ENCODE data around the gene TRIM24. TPM values are rescaled to one million over a fixed set of nuclear protein-coding genes. Genes with fewer than 3 reads are reported as not detected.
A peak's percentile ranks its signal among the peaks of the same experiment; 100 is the strongest.
"Not testable (repeated sequence)": the region's sequence is repeated elsewhere in the genome, so short reads cannot be mapped to it uniquely, and the experiment has no call there.

The TRIM24 gene
- total RNA-seq, 1 experiment from 2014 or later = 113 TPM

DNA sequence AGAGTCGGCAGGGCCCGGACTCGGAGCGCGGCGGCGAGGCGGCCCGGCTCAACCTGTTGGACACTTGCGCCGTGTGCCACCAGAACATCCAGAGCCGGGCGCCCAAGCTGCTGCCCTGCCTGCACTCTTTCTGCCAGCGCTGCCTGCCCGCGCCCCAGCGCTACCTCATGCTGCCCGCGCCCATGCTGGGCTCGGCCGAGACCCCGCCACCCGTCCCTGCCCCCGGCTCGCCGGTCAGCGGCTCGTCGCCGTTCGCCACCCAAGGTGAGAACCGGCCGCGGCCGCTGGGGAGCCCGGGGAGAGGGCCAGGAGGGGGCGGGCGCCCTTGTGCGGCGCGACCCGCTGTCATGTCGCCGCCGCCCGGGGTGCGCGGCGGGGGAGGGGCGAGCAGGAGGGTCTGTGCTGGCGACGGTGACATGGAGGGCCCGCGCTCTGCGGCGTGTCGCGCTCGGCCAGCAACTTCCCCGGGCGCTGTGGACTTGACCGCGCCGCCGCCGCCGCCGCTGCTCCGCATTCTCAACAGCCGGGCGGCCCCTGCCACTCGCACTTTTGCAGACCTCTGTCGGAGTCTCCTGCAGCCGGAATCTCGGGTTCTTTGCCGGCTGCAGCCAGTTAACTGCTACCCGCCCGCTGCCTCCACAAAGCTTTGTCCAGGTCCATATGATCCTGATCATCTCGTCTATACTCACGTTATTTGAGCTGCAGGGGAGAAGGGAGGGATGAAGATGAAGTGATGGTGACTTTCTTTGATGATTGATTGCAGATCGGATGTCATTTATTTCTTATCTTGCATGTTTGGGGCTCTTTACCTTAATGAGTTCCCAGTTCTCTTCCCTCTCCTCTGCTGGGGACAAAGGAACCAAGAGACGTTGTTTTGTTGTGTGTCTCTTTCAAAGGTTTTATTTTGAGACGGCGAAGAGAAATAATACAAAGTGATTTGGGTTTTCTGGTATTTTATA is 869 bp downstream of the TRIM24 start:
- DNase-seq (ENCODE audit: low spot score) (peak; percentile 51), ATAC-seq (no peak; the same call in 1 of the 2 replicates)
- Mint-ChIP-seq H3K27me3 (ENCODE audit: low read depth) (no peaks in the 10 kb centered on the region), H3K9me3 (peaks cover 3% of the 10 kb centered on the region; the same call in 1 of the 2 replicates), H3K27ac (peak overlapping the region; percentile 92), H3K36me3 (peaks cover 35% of the 10 kb centered on the region), H3K4me1 (peaks cover 49% of the 10 kb centered on the region), H3K4me3 (peak overlapping the region; percentile 98)
- ChIA-PET CTCF (interaction anchor here (1.7 kb wide), 1 partner anchor 299 kb away, joined by 8 read pairs; no protein-coding TSS in a partner anchor), POLR2A (interaction anchor here (1.0 kb wide), 1 partner anchor 300 kb away, joined by 3 read pairs; no protein-coding TSS in a partner anchor)
- TF ChIP-seq, protein P1, sequence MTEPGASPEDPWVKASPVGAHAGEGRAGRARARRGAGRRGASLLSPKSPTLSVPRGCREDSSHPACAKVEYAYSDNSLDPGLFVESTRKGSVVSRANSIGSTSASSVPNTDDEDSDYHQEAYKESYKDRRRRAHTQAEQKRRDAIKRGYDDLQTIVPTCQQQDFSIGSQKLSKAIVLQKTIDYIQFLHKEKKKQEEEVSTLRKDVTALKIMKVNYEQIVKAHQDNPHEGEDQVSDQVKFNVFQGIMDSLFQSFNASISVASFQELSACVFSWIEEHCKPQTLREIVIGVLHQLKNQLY (CRISPR knock-in tag; IDR thresholded peaks at IDR 0.05) = no peak
- TF ChIP-seq, protein P2, sequence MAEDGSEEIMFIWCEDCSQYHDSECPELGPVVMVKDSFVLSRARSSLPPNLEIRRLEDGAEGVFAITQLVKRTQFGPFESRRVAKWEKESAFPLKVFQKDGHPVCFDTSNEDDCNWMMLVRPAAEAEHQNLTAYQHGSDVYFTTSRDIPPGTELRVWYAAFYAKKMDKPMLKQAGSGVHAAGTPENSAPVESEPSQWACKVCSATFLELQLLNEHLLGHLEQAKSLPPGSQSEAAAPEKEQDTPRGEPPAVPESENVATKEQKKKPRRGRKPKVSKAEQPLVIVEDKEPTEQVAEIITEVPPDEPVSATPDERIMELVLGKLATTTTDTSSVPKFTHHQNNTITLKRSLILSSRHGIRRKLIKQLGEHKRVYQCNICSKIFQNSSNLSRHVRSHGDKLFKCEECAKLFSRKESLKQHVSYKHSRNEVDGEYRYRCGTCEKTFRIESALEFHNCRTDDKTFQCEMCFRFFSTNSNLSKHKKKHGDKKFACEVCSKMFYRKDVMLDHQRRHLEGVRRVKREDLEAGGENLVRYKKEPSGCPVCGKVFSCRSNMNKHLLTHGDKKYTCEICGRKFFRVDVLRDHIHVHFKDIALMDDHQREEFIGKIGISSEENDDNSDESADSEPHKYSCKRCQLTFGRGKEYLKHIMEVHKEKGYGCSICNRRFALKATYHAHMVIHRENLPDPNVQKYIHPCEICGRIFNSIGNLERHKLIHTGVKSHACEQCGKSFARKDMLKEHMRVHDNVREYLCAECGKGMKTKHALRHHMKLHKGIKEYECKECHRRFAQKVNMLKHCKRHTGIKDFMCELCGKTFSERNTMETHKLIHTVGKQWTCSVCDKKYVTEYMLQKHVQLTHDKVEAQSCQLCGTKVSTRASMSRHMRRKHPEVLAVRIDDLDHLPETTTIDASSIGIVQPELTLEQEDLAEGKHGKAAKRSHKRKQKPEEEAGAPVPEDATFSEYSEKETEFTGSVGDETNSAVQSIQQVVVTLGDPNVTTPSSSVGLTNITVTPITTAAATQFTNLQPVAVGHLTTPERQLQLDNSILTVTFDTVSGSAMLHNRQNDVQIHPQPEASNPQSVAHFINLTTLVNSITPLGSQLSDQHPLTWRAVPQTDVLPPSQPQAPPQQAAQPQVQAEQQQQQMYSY (CRISPR knock-in tag; IDR thresholded peaks at IDR 0.05) = 0 out of 2 replicates have a peak, but pooled peaks have one; percentile 14
- 0 out of 2 replicates have a peak, but pooled peaks have one; percentile 7 for TF ChIP-seq ETV6 (CRISPR knock-in tag; IDR thresholded peaks at IDR 0.05)
- no peak for TF ChIP-seq ZNF416 (CRISPR knock-in tag; IDR thresholded peaks at IDR 0.05)
- peak; percentile 73 for TF ChIP-seq ZNF423 (CRISPR knock-in tag; IDR thresholded peaks at IDR 0.05)
- TF ChIP-seq GABPB1 (CRISPR knock-in tag; IDR thresholded peaks at IDR 0.05) = 0 out of 2 replicates have a peak, but pooled peaks have one; percentile 8
- TF ChIP-seq FOXP1 (CRISPR knock-in tag; IDR thresholded peaks at IDR 0.05; ENCODE audit: borderline replicate concordance) = peak; percentile 31; the same call in 1 of the 2 replicates
- TF ChIP-seq SP1 (CRISPR knock-in tag; conservative IDR thresholded peaks at IDR 0.05) = no peak
- TF ChIP-seq, protein P3, sequence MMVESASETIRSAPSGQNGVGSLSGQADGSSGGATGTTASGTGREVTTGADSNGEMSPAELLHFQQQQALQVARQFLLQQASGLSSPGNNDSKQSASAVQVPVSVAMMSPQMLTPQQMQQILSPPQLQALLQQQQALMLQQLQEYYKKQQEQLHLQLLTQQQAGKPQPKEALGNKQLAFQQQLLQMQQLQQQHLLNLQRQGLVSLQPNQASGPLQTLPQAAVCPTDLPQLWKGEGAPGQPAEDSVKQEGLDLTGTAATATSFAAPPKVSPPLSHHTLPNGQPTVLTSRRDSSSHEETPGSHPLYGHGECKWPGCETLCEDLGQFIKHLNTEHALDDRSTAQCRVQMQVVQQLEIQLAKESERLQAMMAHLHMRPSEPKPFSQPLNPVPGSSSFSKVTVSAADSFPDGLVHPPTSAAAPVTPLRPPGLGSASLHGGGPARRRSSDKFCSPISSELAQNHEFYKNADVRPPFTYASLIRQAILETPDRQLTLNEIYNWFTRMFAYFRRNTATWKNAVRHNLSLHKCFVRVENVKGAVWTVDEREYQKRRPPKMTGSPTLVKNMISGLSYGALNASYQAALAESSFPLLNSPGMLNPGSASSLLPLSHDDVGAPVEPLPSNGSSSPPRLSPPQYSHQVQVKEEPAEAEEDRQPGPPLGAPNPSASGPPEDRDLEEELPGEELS (CRISPR knock-in tag; IDR thresholded peaks at IDR 0.05) = no peak
- TF ChIP-seq, protein P4, sequence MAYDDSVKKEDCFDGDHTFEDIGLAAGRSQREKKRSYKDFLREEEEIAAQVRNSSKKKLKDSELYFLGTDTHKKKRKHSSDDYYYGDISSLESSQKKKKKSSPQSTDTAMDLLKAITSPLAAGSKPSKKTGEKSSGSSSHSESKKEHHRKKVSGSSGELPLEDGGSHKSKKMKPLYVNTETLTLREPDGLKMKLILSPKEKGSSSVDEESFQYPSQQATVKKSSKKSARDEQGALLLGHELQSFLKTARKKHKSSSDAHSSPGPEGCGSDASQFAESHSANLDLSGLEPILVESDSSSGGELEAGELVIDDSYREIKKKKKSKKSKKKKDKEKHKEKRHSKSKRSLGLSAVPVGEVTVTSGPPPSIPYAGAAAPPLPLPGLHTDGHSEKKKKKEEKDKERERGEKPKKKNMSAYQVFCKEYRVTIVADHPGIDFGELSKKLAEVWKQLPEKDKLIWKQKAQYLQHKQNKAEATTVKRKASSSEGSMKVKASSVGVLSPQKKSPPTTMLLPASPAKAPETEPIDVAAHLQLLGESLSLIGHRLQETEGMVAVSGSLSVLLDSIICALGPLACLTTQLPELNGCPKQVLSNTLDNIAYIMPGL (CRISPR knock-in tag; IDR thresholded peaks at IDR 0.05) = peak; percentile 76; the same call in 1 of the 2 replicates

DNA sequence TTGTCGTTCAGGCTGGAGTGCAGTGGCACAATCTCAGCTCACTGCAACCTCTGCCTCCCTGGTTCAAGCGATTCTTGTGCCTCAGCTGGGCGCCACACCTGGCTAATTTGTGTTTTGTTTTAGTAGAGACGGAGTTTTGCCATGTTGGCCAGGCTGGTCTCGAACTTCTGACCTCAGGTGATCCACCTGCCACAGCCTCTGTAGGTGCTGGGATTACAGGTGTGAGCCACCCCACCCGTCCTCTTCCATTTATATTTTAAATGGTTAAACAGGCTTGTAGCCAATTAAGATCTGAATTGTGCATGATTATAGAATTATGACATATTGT is 3.2 kb downstream of the TRIM24 start:
- Mint-ChIP-seq H3K27ac (peak overlapping the region; percentile 99), H3K36me3 (peaks cover 40% of the 10 kb centered on the region), H3K4me3 (peak overlapping the region; percentile 98), H3K4me1 (peaks cover 58% of the 10 kb centered on the region)
- CTCF ChIA-PET; ATAC-seq; POLR2A ChIA-PET; H3K9me3 Mint-ChIP-seq; H3K27me3 Mint-ChIP-seq (ENCODE audit: low read depth); DNase-seq (ENCODE audit: low spot score): not testable (repeated sequence)

DNA sequence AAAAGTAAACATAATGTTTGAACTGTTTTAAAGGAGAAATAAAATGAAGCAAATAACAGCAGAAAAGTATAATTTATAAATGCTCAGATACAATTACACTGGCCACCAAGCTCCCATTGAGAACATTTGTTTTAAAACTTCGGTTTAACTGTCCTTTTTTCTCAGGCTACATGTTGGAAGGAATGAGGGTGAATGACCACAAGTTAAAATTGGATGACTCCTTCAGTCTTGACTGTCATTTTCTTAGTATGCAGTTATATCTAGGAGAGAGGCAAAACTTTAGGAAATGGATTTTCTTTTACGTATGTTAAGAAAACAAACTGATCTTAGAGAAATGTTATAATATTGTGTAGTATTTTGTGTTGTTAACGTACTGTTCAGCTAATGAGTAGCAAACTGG is 5.0 kb downstream of the TRIM24 start:
- CTCF ChIA-PET = no interaction called here
- Mint-ChIP-seq H3K9me3 (peaks cover 3% of the 10 kb centered on the region; the same call in 1 of the 2 replicates), H3K4me1 (peaks cover 62% of the 10 kb centered on the region)
- TF ChIP-seq, protein P5, sequence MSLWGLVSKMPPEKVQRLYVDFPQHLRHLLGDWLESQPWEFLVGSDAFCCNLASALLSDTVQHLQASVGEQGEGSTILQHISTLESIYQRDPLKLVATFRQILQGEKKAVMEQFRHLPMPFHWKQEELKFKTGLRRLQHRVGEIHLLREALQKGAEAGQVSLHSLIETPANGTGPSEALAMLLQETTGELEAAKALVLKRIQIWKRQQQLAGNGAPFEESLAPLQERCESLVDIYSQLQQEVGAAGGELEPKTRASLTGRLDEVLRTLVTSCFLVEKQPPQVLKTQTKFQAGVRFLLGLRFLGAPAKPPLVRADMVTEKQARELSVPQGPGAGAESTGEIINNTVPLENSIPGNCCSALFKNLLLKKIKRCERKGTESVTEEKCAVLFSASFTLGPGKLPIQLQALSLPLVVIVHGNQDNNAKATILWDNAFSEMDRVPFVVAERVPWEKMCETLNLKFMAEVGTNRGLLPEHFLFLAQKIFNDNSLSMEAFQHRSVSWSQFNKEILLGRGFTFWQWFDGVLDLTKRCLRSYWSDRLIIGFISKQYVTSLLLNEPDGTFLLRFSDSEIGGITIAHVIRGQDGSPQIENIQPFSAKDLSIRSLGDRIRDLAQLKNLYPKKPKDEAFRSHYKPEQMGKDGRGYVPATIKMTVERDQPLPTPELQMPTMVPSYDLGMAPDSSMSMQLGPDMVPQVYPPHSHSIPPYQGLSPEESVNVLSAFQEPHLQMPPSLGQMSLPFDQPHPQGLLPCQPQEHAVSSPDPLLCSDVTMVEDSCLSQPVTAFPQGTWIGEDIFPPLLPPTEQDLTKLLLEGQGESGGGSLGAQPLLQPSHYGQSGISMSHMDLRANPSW (CRISPR knock-in tag; conservative IDR thresholded peaks at IDR 0.05; ENCODE audit: low read depth) = no peak
- TF ChIP-seq, protein P6, sequence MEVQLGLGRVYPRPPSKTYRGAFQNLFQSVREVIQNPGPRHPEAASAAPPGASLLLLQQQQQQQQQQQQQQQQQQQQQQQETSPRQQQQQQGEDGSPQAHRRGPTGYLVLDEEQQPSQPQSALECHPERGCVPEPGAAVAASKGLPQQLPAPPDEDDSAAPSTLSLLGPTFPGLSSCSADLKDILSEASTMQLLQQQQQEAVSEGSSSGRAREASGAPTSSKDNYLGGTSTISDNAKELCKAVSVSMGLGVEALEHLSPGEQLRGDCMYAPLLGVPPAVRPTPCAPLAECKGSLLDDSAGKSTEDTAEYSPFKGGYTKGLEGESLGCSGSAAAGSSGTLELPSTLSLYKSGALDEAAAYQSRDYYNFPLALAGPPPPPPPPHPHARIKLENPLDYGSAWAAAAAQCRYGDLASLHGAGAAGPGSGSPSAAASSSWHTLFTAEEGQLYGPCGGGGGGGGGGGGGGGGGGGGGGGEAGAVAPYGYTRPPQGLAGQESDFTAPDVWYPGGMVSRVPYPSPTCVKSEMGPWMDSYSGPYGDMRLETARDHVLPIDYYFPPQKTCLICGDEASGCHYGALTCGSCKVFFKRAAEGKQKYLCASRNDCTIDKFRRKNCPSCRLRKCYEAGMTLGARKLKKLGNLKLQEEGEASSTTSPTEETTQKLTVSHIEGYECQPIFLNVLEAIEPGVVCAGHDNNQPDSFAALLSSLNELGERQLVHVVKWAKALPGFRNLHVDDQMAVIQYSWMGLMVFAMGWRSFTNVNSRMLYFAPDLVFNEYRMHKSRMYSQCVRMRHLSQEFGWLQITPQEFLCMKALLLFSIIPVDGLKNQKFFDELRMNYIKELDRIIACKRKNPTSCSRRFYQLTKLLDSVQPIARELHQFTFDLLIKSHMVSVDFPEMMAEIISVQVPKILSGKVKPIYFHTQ (CRISPR knock-in tag; IDR thresholded peaks at IDR 0.05) = no peak
- TF ChIP-seq, protein P7, sequence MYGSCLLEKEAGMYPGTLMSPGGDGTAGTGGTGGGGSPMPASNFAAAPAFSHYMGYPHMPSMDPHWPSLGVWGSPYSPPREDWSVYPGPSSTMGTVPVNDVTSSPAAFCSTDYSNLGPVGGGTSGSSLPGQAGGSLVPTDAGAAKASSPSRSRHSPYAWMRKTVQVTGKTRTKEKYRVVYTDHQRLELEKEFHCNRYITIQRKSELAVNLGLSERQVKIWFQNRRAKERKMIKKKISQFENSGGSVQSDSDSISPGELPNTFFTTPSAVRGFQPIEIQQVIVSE (CRISPR knock-in tag; IDR thresholded peaks at IDR 0.05; ENCODE audit: borderline replicate concordance) = no peak

More for the DNA sequence above, 5.0 kb downstream of the TRIM24 start:
- no peak for ATAC-seq
- H3K27ac Mint-ChIP-seq = peak overlapping the region; percentile 69
- peaks cover 48% of the 10 kb centered on the region for H3K36me3 Mint-ChIP-seq
- no peak for DNase-seq (ENCODE audit: low spot score)
- H3K27me3 Mint-ChIP-seq (ENCODE audit: low read depth) = no peaks in the 10 kb centered on the region
- peak overlapping the region; percentile 49 for H3K4me3 Mint-ChIP-seq
- POLR2A ChIA-PET = no interaction called here

Data from WTC11 (cell line).